ENCODE measurements around the gene HAUS7. TPM values are rescaled to one million over a fixed set of nuclear protein-coding genes. Genes with fewer than 3 reads are reported as not detected.
A peak's percentile ranks its signal among the peaks of the same experiment; 100 is the strongest.

Gene HAUS7
- 18.7 TPM for polyA plus RNA-seq (2013)

GRCh38 chrX:153470411-153471363 is at the start of gene HAUS7:
HAUS7 (minus strand) TSS chrX:153470576; CDS start chrX:153470557, 19 bp downstream.
- ChIA-PET POLR2A (no interaction called here), CTCF (interaction anchor here (0.6 to 4.4 kb wide), 9 partner anchors 9 to 36 kb away, joined by 3 to 43 read pairs (median 4); partner anchors contain the start of gene BGN)
- Histone ChIP-seq H3K4me3 (ENCODE audit: control insufficient read depth in 1 of 7, extremely low read depth in 1 of 7, insufficient read depth in 4 of 7, low read depth in 2 of 7, low read length in 6 of 7) (peak within 1 kb of the TSS; percentile 28 to 80 (median 73)), H3K27me3 (replicated peaks in 2 of 5; ENCODE audit: control insufficient read depth in 4 of 5, insufficient read depth in 5 of 5, low read length in 4 of 5) (peaks cover 0 to 10% (median 0%) of the 10 kb centered on the region in 5 experiments), H3K9me3 (ENCODE audit: control extremely low read depth in 1 of 5, control insufficient read depth in 4 of 5, insufficient read depth in 2 of 5, low read depth in 1 of 5, low read length in 4 of 5) (no peaks in the 10 kb centered on the region), H3K4me1 (ENCODE audit: control extremely low read depth in 1 of 4, control insufficient read depth in 4 of 4, insufficient read depth in 4 of 4, low read length in 3 of 4) (peaks cover 0 to 24% (median 9%) of the 10 kb centered on the region in 4 experiments), H3K27ac (ENCODE audit: insufficient read depth in 1 of 2, low read depth in 1 of 2, low read length in 2 of 2, poor library complexity in 1 of 2, severe bottlenecking in 2 of 2) (peak within 1 kb of the TSS in 1 of 2 experiments; percentile 70), H3K36me3 (ENCODE audit: control insufficient read depth in 4 of 4, insufficient read depth in 4 of 4, low read length in 3 of 4) (peaks cover 0 to 11% (median 10%) of the 10 kb centered on the region in 4 experiments)
- peak; percentile 90 to 95 (median 94) for DNase-seq
- 38% methylated on average over 51 of the region's 70 CpGs for WGBS (ENCODE audit: insufficient coverage)

GRCh38 chrX:153519569-153520286 is 49.4 kb upstream of the HAUS7 start:
- H3K4me1 ChIP-seq (ENCODE audit: control extremely low read depth in 1 of 4, control insufficient read depth in 4 of 4, insufficient read depth in 4 of 4, low read length in 3 of 4), result peaks cover 0 to 5% (median 2%) of the 10 kb centered on the region in 4 experiments
- POLR2A ChIA-PET, result interaction anchor here (0.6 kb wide), 1 partner anchor 468 kb away, joined by 3 read pairs; no protein-coding TSS in a partner anchor
- DNase-seq, result no peak
- no peak overlapping the region for H3K27ac ChIP-seq (ENCODE audit: insufficient read depth in 1 of 2, low read depth in 1 of 2, low read length in 2 of 2, poor library complexity in 1 of 2, severe bottlenecking in 2 of 2)
- no peaks in the 10 kb centered on the region for H3K36me3 ChIP-seq (ENCODE audit: control insufficient read depth in 4 of 4, insufficient read depth in 4 of 4, low read length in 3 of 4)
- no peak overlapping the region for H3K4me3 ChIP-seq (ENCODE audit: control insufficient read depth in 1 of 7, extremely low read depth in 1 of 7, insufficient read depth in 4 of 7, low read depth in 2 of 7, low read length in 6 of 7)
- H3K9me3 ChIP-seq (ENCODE audit: control extremely low read depth in 1 of 5, control insufficient read depth in 4 of 5, insufficient read depth in 2 of 5, low read depth in 1 of 5, low read length in 4 of 5), result no peaks in the 10 kb centered on the region
- CTCF ChIA-PET, result no interaction called here
- H3K27me3 ChIP-seq (replicated peaks in 2 of 5; ENCODE audit: control insufficient read depth in 4 of 5, insufficient read depth in 5 of 5, low read length in 4 of 5), result peaks cover 0 to 89% (median 7%) of the 10 kb centered on the region in 5 experiments
- WGBS (ENCODE audit: insufficient coverage), result 82% methylated on average over 17 of the region's 21 CpGs

GRCh38 chrX:153517946-153518834 is 47.8 kb upstream of the HAUS7 start:
- POLR2A ChIA-PET, result no interaction called here
- no peak for DNase-seq
- H3K4me1 ChIP-seq (ENCODE audit: control extremely low read depth in 1 of 4, control insufficient read depth in 4 of 4, insufficient read depth in 4 of 4, low read length in 3 of 4), result peaks cover 0 to 5% (median 2%) of the 10 kb centered on the region in 4 experiments
- peaks cover 0 to 85% (median 7%) of the 10 kb centered on the region in 5 experiments for H3K27me3 ChIP-seq (replicated peaks in 2 of 5; ENCODE audit: control insufficient read depth in 4 of 5, insufficient read depth in 5 of 5, low read length in 4 of 5)
- H3K27ac ChIP-seq (ENCODE audit: insufficient read depth in 1 of 2, low read depth in 1 of 2, low read length in 2 of 2, poor library complexity in 1 of 2, severe bottlenecking in 2 of 2), result no peak overlapping the region
- no peak overlapping the region for H3K4me3 ChIP-seq (ENCODE audit: control insufficient read depth in 1 of 7, extremely low read depth in 1 of 7, insufficient read depth in 4 of 7, low read depth in 2 of 7, low read length in 6 of 7)
- no peaks in the 10 kb centered on the region for H3K36me3 ChIP-seq (ENCODE audit: control insufficient read depth in 4 of 4, insufficient read depth in 4 of 4, low read length in 3 of 4)
- WGBS (ENCODE audit: insufficient coverage), result 30% methylated on average over 49 of the region's 70 CpGs
- no peaks in the 10 kb centered on the region for H3K9me3 ChIP-seq (ENCODE audit: control extremely low read depth in 1 of 5, control insufficient read depth in 4 of 5, insufficient read depth in 2 of 5, low read depth in 1 of 5, low read length in 4 of 5)
- CTCF ChIA-PET, result no interaction called here

- 39% methylated on average over 19 of the region's 50 CpGs for WGBS (ENCODE audit: insufficient coverage)
- DNase-seq, result peak in 1 of 3 donors; percentile 6
- Histone ChIP-seq H3K9me3 (ENCODE audit: control extremely low read depth in 1 of 5, control insufficient read depth in 4 of 5, insufficient read depth in 2 of 5, low read depth in 1 of 5, low read length in 4 of 5) (no peaks in the 10 kb centered on the region), H3K27me3 (replicated peaks in 2 of 5; ENCODE audit: control insufficient read depth in 4 of 5, insufficient read depth in 5 of 5, low read length in 4 of 5) (peaks cover 0 to 82% (median 7%) of the 10 kb centered on the region in 5 experiments), H3K27ac (ENCODE audit: insufficient read depth in 1 of 2, low read depth in 1 of 2, low read length in 2 of 2, poor library complexity in 1 of 2, severe bottlenecking in 2 of 2) (no peak within 1 kb of the TSS), H3K36me3 (ENCODE audit: control insufficient read depth in 4 of 4, insufficient read depth in 4 of 4, low read length in 3 of 4) (no peaks in the 10 kb centered on the region), H3K4me1 (ENCODE audit: control extremely low read depth in 1 of 4, control insufficient read depth in 4 of 4, insufficient read depth in 4 of 4, low read length in 3 of 4) (peaks cover 0 to 5% (median 2%) of the 10 kb centered on the region in 4 experiments), H3K4me3 (ENCODE audit: control insufficient read depth in 1 of 7, extremely low read depth in 1 of 7, insufficient read depth in 4 of 7, low read depth in 2 of 7, low read length in 6 of 7) (peak within 1 kb of the TSS in 1 of 7 experiments; percentile 16)
- CTCF ChIA-PET, result no interaction called here
- POLR2A ChIA-PET, result no interaction called here
Observed at GRCh38 chrX:153517423-153517822, 47.0 kb upstream of the HAUS7 start, which contains the start of gene ATP2B3. ATP2B3 (plus strand) TSS chrX:153517642; CDS start chrX:153536248, 18,606 bp downstream.

- Histone ChIP-seq H3K9me3 (ENCODE audit: control extremely low read depth in 1 of 5, control insufficient read depth in 4 of 5, insufficient read depth in 2 of 5, low read depth in 1 of 5, low read length in 4 of 5) (no peaks in the 10 kb centered on the region), H3K36me3 (ENCODE audit: control insufficient read depth in 4 of 4, insufficient read depth in 4 of 4, low read length in 3 of 4) (no peaks in the 10 kb centered on the region), H3K4me1 (ENCODE audit: control extremely low read depth in 1 of 4, control insufficient read depth in 4 of 4, insufficient read depth in 4 of 4, low read length in 3 of 4) (peaks cover 0 to 5% (median 2%) of the 10 kb centered on the region in 4 experiments), H3K27me3 (replicated peaks in 2 of 5; ENCODE audit: control insufficient read depth in 4 of 5, insufficient read depth in 5 of 5, low read length in 4 of 5) (peaks cover 0 to 69% (median 7%) of the 10 kb centered on the region in 5 experiments), H3K4me3 (ENCODE audit: control insufficient read depth in 1 of 7, extremely low read depth in 1 of 7, insufficient read depth in 4 of 7, low read depth in 2 of 7, low read length in 6 of 7) (no peak overlapping the region), H3K27ac (ENCODE audit: insufficient read depth in 1 of 2, low read depth in 1 of 2, low read length in 2 of 2, poor library complexity in 1 of 2, severe bottlenecking in 2 of 2) (no peak overlapping the region)
- ChIA-PET POLR2A (no interaction called here), CTCF (interaction anchor here (0.8 to 1.8 kb wide), 2 partner anchors 9 to 12 kb away, joined by 3 to 7 read pairs; no protein-coding TSS in a partner anchor)
- DNase-seq, result peak; percentile 4 to 52 (median 44)
- 64% methylated on average over 9 of the region's 9 CpGs for WGBS (ENCODE audit: insufficient coverage)
Observed at GRCh38 chrX:153516073-153516472, 45.7 kb upstream of the HAUS7 start.

- H3K36me3 ChIP-seq (ENCODE audit: control insufficient read depth in 4 of 4, insufficient read depth in 4 of 4, low read length in 3 of 4), result no peaks in the 10 kb centered on the region
- peaks cover 0 to 66% (median 7%) of the 10 kb centered on the region in 5 experiments for H3K27me3 ChIP-seq (replicated peaks in 2 of 5; ENCODE audit: control insufficient read depth in 4 of 5, insufficient read depth in 5 of 5, low read length in 4 of 5)
- H3K27ac ChIP-seq (ENCODE audit: insufficient read depth in 1 of 2, low read depth in 1 of 2, low read length in 2 of 2, poor library complexity in 1 of 2, severe bottlenecking in 2 of 2), result no peak overlapping the region
- WGBS (ENCODE audit: insufficient coverage), result 86% methylated on average over 8 of the region's 8 CpGs
- peaks cover 0 to 5% (median 2%) of the 10 kb centered on the region in 4 experiments for H3K4me1 ChIP-seq (ENCODE audit: control extremely low read depth in 1 of 4, control insufficient read depth in 4 of 4, insufficient read depth in 4 of 4, low read length in 3 of 4)
- no peak overlapping the region for H3K4me3 ChIP-seq (ENCODE audit: control insufficient read depth in 1 of 7, extremely low read depth in 1 of 7, insufficient read depth in 4 of 7, low read depth in 2 of 7, low read length in 6 of 7)
- H3K9me3 ChIP-seq (ENCODE audit: control extremely low read depth in 1 of 5, control insufficient read depth in 4 of 5, insufficient read depth in 2 of 5, low read depth in 1 of 5, low read length in 4 of 5), result no peaks in the 10 kb centered on the region
- POLR2A ChIA-PET, result no interaction called here
- no peak for DNase-seq
- CTCF ChIA-PET, result interaction anchor here (1.8 kb wide), 1 partner anchor 8 kb away, joined by 7 read pairs; no protein-coding TSS in a partner anchor
Observed at GRCh38 chrX:153515435-153515834, 45.1 kb upstream of the HAUS7 start.
